CD4-positive, alpha-beta T cell (primary cell): ENCODE data around the gene PRKAR1B. TPM values are rescaled to one million over a fixed set of nuclear protein-coding genes. Genes with fewer than 3 reads are reported as not detected.

Source experiments
- ATAC-seq: fragments of 200-7000 bp; cut with Tn5 transposase; one replicate; pipeline ENCODE4 v1.10.0; 2022; ENCODE audit warnings: mild to moderate bottlenecking; ENCODE audit not compliant: poor library complexity
- CTCF ChIA-PET: fragments of 350-600 bp; sonication (Branson Sonifier 250); formaldehyde crosslinking; loops from one replicate; lab custom pipeline; 2021; ENCODE audit warnings: antibody characterized with exemption, inconsistent platforms; lab: Charles Lee
- POLR2A ChIA-PET: fragments of 350-600 bp; sonication (Branson Sonifier 250); formaldehyde crosslinking; loops from one replicate; lab custom pipeline; 2021; ENCODE audit warnings: antibody characterized with exemption, inconsistent platforms; lab: Charles Lee
- DNase-seq, 14 experiments: peaks; one replicate each; pipeline ENCODE4 v3.0.0-alpha.2; 2013 to 2020; ENCODE audit warnings: mixed read lengths in 2 of 14
- H3K27ac ChIP-seq, 2 donors: one replicate each; pipeline versions ENCODE4 v1.5.1 to v1.7.0; 2013; ENCODE audit warnings: low read length in 2 of 2, low read depth in 1 of 2, mild to moderate bottlenecking in 1 of 2
- H3K27me3 ChIP-seq, 2 experiments: 1 replicate in 1 of 2; 2 replicates in 1 of 2; pipeline versions ENCODE4 v1.6.1 to v1.7.0; 2013; ENCODE audit warnings: low read length in 2 of 2, control low read depth in 1 of 2, mild to moderate bottlenecking in 1 of 2, moderate library complexity in 1 of 2; ENCODE audit not compliant: insufficient read depth in 2 of 2, control insufficient read depth in 1 of 2
- H3K36me3 ChIP-seq: one replicate; pipeline ENCODE4 v1.6.1; 2013; ENCODE audit warnings: low read length, control low read depth; ENCODE audit not compliant: insufficient read depth
- H3K4me1 ChIP-seq: one replicate; pipeline ENCODE4 v1.6.1; 2013; ENCODE audit warnings: low read length, control low read depth; ENCODE audit not compliant: insufficient read depth
- H3K4me3 ChIP-seq: one replicate; pipeline ENCODE4 v1.5.1; 2013; ENCODE audit warnings: mild to moderate bottlenecking, low read length, moderate library complexity
- H3K9me3 ChIP-seq, 2 experiments: 1 replicate in 1 of 2; 2 replicates in 1 of 2; pipeline versions ENCODE4 v1.6.1 to v1.7.0; 2013; ENCODE audit warnings: low read length in 2 of 2, mild to moderate bottlenecking in 2 of 2, control low read depth in 1 of 2, moderate library complexity in 1 of 2; ENCODE audit not compliant: control insufficient read depth in 1 of 2, insufficient read depth in 1 of 2
- H3K27ac Mint-ChIP-seq: one replicate; pipeline ENCODE4 v1.8.0; 2020; ENCODE audit warnings: mixed read lengths
- H3K27me3 Mint-ChIP-seq: one replicate; pipeline ENCODE4 v1.8.0; 2021; ENCODE audit warnings: mixed read lengths
- H3K36me3 Mint-ChIP-seq: one replicate; pipeline ENCODE4 v1.8.0; 2021; ENCODE audit warnings: low read depth, mixed read lengths
- H3K4me1 Mint-ChIP-seq: one replicate; pipeline ENCODE4 v1.8.0; 2021; ENCODE audit warnings: low read depth, mixed read lengths
- H3K4me3 Mint-ChIP-seq: one replicate; pipeline ENCODE4 v1.8.0; 2020; ENCODE audit warnings: mild to moderate bottlenecking, mixed read lengths
- H3K9me3 Mint-ChIP-seq: one replicate; pipeline ENCODE4 v1.8.0; 2020; ENCODE audit warnings: mixed read lengths
- CTCF ChIP-seq: fragments of 200-600 bp; IDR thresholded peaks from one replicate; pipeline ENCODE4 v1.8.0; 2022; ENCODE audit warnings: antibody characterized with exemption, mild to moderate bottlenecking
- intact Hi-C, 2 experiments: fragments of 100-400 bp; cut with DNase I in 1 of 2; cut with micrococcal nuclease in 1 of 2; formaldehyde crosslinking; loops; one replicate each; pipeline versions ENCODE4 v1.15.1 to v1.9.0; 2023 to 2025; cut with DNase I, micrococcal nuclease
- total RNA-seq, 174 experiments: library from RNA in 2 of 174; stranded (reverse) in 2 of 174; gene quantifications; one replicate each; pipeline ENCODE4 v1.2.3 and lab custom pipeline; 2021 to 2026

PRKAR1B gene
- total RNA-seq, 2 experiments from 2014 or later = 18.8 to 19.5 TPM

- peaks cover 21% of the 10 kb centered on the region for H3K4me1 Mint-ChIP-seq
- intact Hi-C loops = loop anchor here (2.0 to 5.0 kb wide), 3 partner anchors 150 to 400 kb away; no protein-coding TSS in a partner anchor
- ChIA-PET POLR2A (no interaction called here), CTCF (no interaction called here)
- H3K36me3 Mint-ChIP-seq = peaks cover 30% of the 10 kb centered on the region
- ATAC-seq = no peak
- H3K4me1 ChIP-seq = peaks cover 9% of the 10 kb centered on the region
- H3K27me3 Mint-ChIP-seq = no peaks in the 10 kb centered on the region
- H3K27ac Mint-ChIP-seq = no peak overlapping the region
- no peak overlapping the region for H3K27ac ChIP-seq
- H3K9me3 ChIP-seq = peaks cover 9 to 10% of the 10 kb centered on the region in 2 experiments
- no peak for DNase-seq
- H3K36me3 ChIP-seq = peaks cover 16% of the 10 kb centered on the region
- TF ChIP-seq CTCF = no peak
- no peak overlapping the region for H3K4me3 ChIP-seq
- H3K4me3 Mint-ChIP-seq = peak overlapping the region; percentile 51
- H3K27me3 ChIP-seq = no peaks in the 10 kb centered on the region
- no peaks in the 10 kb centered on the region for H3K9me3 Mint-ChIP-seq
These were observed 5.5 kb upstream of the PRKAR1B start for GRCh38 chr7:732556-732955.

DNA sequence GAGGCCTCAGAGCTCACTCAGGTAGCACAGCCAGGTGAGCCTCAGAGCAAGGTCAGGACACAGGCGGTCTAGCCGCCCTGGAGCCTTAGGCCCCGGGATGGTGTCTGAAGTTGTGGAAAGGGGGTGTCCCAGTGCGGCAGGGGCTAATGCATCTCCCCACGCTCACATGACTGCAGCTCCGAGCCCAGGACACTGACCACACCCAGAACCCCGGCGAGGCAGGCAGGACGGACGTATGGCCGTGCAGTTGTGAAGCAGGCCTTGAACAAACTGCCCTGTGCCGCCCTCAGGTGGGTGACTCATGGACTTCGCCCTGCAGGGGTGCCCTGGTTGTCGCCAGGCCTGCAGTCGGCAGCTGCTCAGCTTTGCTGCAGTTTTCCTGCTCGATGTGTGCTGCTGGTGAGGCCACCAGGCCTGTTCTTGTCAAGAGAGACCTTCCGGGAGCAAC is 5.0 kb upstream of the PRKAR1B start:
- no peaks in the 10 kb centered on the region for H3K27me3 Mint-ChIP-seq
- Histone ChIP-seq H3K4me1 (peaks cover 11% of the 10 kb centered on the region), H3K9me3 (peaks cover 9 to 10% of the 10 kb centered on the region in 2 experiments), H3K36me3 (peaks cover 16% of the 10 kb centered on the region), H3K4me3 (no peak overlapping the region), H3K27ac (no peak overlapping the region), H3K27me3 (no peaks in the 10 kb centered on the region)
- ATAC-seq = peak; percentile 37
- no peaks in the 10 kb centered on the region for H3K9me3 Mint-ChIP-seq
- CTCF ChIA-PET = no interaction called here
- TF ChIP-seq CTCF = no peak
- POLR2A ChIA-PET = no interaction called here
- intact Hi-C loops = loop anchor here (2.0 to 5.0 kb wide), 3 partner anchors 149 to 400 kb away; no protein-coding TSS in a partner anchor
- no peak overlapping the region for H3K27ac Mint-ChIP-seq
- no peak overlapping the region for H3K4me3 Mint-ChIP-seq
- H3K4me1 Mint-ChIP-seq = peaks cover 17% of the 10 kb centered on the region
- peaks cover 25% of the 10 kb centered on the region for H3K36me3 Mint-ChIP-seq
- peak in 6 of 14 experiments; percentile 9 to 49 (median 16) for DNase-seq

- H3K36me3 ChIP-seq = peaks cover 16% of the 10 kb centered on the region
- TF ChIP-seq CTCF = no peak
- ChIA-PET CTCF (no interaction called here), POLR2A (no interaction called here)
- intact Hi-C loops = loop anchor here (2.0 to 5.0 kb wide), 3 partner anchors 149 to 399 kb away; no protein-coding TSS in a partner anchor
- Mint-ChIP-seq H3K4me3 (peak overlapping the region; percentile 79), H3K9me3 (no peaks in the 10 kb centered on the region), H3K36me3 (peaks cover 25% of the 10 kb centered on the region), H3K4me1 (peaks cover 17% of the 10 kb centered on the region), H3K27ac (no peak overlapping the region), H3K27me3 (no peaks in the 10 kb centered on the region)
- no peaks in the 10 kb centered on the region for H3K27me3 ChIP-seq
- H3K27ac ChIP-seq = no peak overlapping the region
- H3K9me3 ChIP-seq = peaks cover 9 to 10% of the 10 kb centered on the region in 2 experiments
- no peak overlapping the region for H3K4me3 ChIP-seq
- no peak for ATAC-seq
- no peak for DNase-seq
- H3K4me1 ChIP-seq = peaks cover 11% of the 10 kb centered on the region
These were observed 4.5 kb upstream of the PRKAR1B start for GRCh38 chr7:731440-732085.
